B cell (primary cell): ENCODE data around the gene TPI1. TPM values are rescaled to one million over a fixed set of nuclear protein-coding genes. Genes with fewer than 3 reads are reported as not detected.

Source experiments
- ATAC-seq: fragments of 200-7000 bp; cut with Tn5 transposase; one replicate; pipeline ENCODE4 v1.10.0; 2021; ENCODE audit warnings: low read depth, mild to moderate bottlenecking, moderate number of reproducible peaks, moderate library complexity
- CTCF ChIA-PET: fragments of 350-600 bp; sonication (Branson Sonifier 250); formaldehyde crosslinking; loops from one replicate; lab custom pipeline; 2021; ENCODE audit warnings: antibody characterized with exemption, inconsistent platforms; lab: Charles Lee
- POLR2A ChIA-PET: fragments of 350-600 bp; sonication (Branson Sonifier 250); formaldehyde crosslinking; loops from one replicate; lab custom pipeline; 2021; ENCODE audit warnings: antibody characterized with exemption; lab: Charles Lee
- DNase-seq: peaks from one replicate; pipeline ENCODE4 v3.0.0; 2013
- H2AFZ ChIP-seq: 2 replicates; pipeline ENCODE4 v1.6.1; 2012; ENCODE audit warnings: mild to moderate bottlenecking, low read depth, low read length; ENCODE audit not compliant: insufficient read depth, poor library complexity, severe bottlenecking
- H3K27ac ChIP-seq, 2 donors: 1 replicate in 1 of 2; 2 replicates in 1 of 2; pipeline ENCODE4 v1.5.1; 2012 to 2013; ENCODE audit warnings: low read length in 2 of 2, mild to moderate bottlenecking in 2 of 2, moderate library complexity in 1 of 2
- H3K27me3 ChIP-seq, 4 experiments: fragments of 200-600 bp in 1 of 4; sonication (generic) in 1 of 4; replicated peaks in 1 of 4; 1 replicate in 2 of 4; 2 replicates in 2 of 4; pipeline versions ENCODE4 v1.6.1 to v1.7.0; 2013 to 2016; ENCODE audit warnings: low read length in 3 of 4, mild to moderate bottlenecking in 2 of 4, mixed read lengths in 1 of 4, moderate library complexity in 1 of 4; ENCODE audit not compliant: insufficient read depth in 4 of 4, control insufficient read depth in 3 of 4; ENCODE audit errors: control extremely low read depth in 1 of 4
- H3K36me3 ChIP-seq, 2 experiments: replicated peaks in 1 of 2; 1 replicate in 1 of 2; 2 replicates in 1 of 2; pipeline versions ENCODE4 v1.6.1 to v1.7.1; 2013; ENCODE audit warnings: low read length in 1 of 2; ENCODE audit not compliant: insufficient read depth in 2 of 2, control insufficient read depth in 1 of 2; ENCODE audit errors: control extremely low read depth in 1 of 2, extremely low read depth in 1 of 2
- H3K4me1 ChIP-seq, 2 donors: fragments of 200-600 bp in 1 of 2; sonication (generic) in 1 of 2; 1 replicate in 1 of 2; 2 replicates in 1 of 2; pipeline versions ENCODE4 v1.5.1 to v1.6.1; 2013 to 2017; ENCODE audit warnings: low read length in 2 of 2; ENCODE audit not compliant: control insufficient read depth in 2 of 2, insufficient read depth in 2 of 2
- H3K4me2 ChIP-seq: replicated peaks from 2 replicates; pipeline ENCODE3; 2012; ENCODE audit warnings: mild to moderate bottlenecking, low read depth, low read length; ENCODE audit not compliant: poor library complexity, severe bottlenecking
- H3K4me3 ChIP-seq, 5 experiments: fragments of 200-600 bp in 1 of 5; sonication (generic) in 1 of 5; 1 replicate in 3 of 5; 2 replicates in 2 of 5; pipeline versions ENCODE4 v1.5.1 to v1.7.0; 2011 to 2016; ENCODE audit warnings: low read length in 4 of 5, mild to moderate bottlenecking in 4 of 5, low read depth in 2 of 5, control low read depth in 1 of 5, moderate library complexity in 1 of 5; ENCODE audit not compliant: insufficient read depth in 1 of 5; ENCODE audit errors: control extremely low read depth in 1 of 5, extremely low read depth in 1 of 5
- H3K79me2 ChIP-seq: fragments of 200-600 bp; sonication (generic); one replicate; pipeline ENCODE4 v1.6.0; 2016; ENCODE audit warnings: low read length; ENCODE audit not compliant: control insufficient read depth, insufficient read depth
- H3K9ac ChIP-seq: fragments of 200-600 bp; sonication (generic); 2 replicates; pipeline ENCODE4 v1.6.1; 2017; ENCODE audit warnings: mild to moderate bottlenecking, low read length, moderate library complexity
- H3K9me3 ChIP-seq, 3 donors: one replicate each; pipeline versions ENCODE4 v1.6.1 to v1.7.1; 2013; ENCODE audit warnings: low read length in 2 of 3; ENCODE audit not compliant: control insufficient read depth in 2 of 3, insufficient read depth in 1 of 3; ENCODE audit errors: control extremely low read depth in 1 of 3
- H4K20me1 ChIP-seq: 2 replicates; pipeline ENCODE4 v1.6.0; 2012; ENCODE audit warnings: mild to moderate bottlenecking, low read length; ENCODE audit not compliant: insufficient read depth, control insufficient read depth, poor library complexity, severe bottlenecking
- H3K27ac Mint-ChIP-seq: one replicate; pipeline ENCODE4 v1.8.0; 2021; ENCODE audit warnings: mixed read lengths
- H3K27me3 Mint-ChIP-seq: one replicate; pipeline ENCODE4 v1.8.0; 2021; ENCODE audit warnings: mixed read lengths
- H3K4me1 Mint-ChIP-seq: one replicate; pipeline ENCODE4 v1.8.0; 2021; ENCODE audit warnings: mixed read lengths
- H3K4me3 Mint-ChIP-seq: one replicate; pipeline ENCODE4 v1.8.0; 2021; ENCODE audit warnings: mixed read lengths
- H3K9me3 Mint-ChIP-seq: one replicate; pipeline ENCODE4 v1.8.0; 2022; ENCODE audit warnings: mixed read lengths; ENCODE audit not compliant: insufficient read depth
- CTCF ChIP-seq: fragments of 200-600 bp; IDR thresholded peaks from one replicate; pipeline ENCODE4 v1.8.0; 2022; ENCODE audit warnings: antibody characterized with exemption, mild to moderate bottlenecking
- EZH2 ChIP-seq: IDR thresholded peaks from 2 replicates; pipeline ENCODE4 v1.6.1; 2012; ENCODE audit warnings: borderline replicate concordance, low read depth, mild to moderate bottlenecking, moderate library complexity, low read length; ENCODE audit not compliant: insufficient read depth, poor library complexity, severe bottlenecking
- WGBS: methylation state at CpG from one replicate; pipeline ENCODE4 v1.1.5; 2013; ENCODE audit warnings: missing lambda C conversion rate; ENCODE audit not compliant: insufficient coverage; 5-methylcytosine and 5-hydroxymethylcytosine counted together
- intact Hi-C: fragments of 100-400 bp; cut with micrococcal nuclease; formaldehyde crosslinking; loops from one replicate; pipeline ENCODE4 v1.10.0; 2022
- polyA plus RNA-seq: library from polyadenylated mRNA; depleted of rRNA; stranded (reverse); fragments of >200 nt; gene quantifications from 2 replicates; pipeline ENCODE4 v1.2.3, GENCODE V29; 2012
- total RNA-seq, 2 donors: library from RNA; stranded (reverse); fragments of 120-200 nt in 1 of 2; gene quantifications; 1 replicate in 1 of 2; 2 replicates in 1 of 2; pipeline versions ENCODE4 v1.2.3 to v1.2.4, GENCODE V29; 2013 to 2022

Gene TPI1
- total and polyA plus RNA-seq, 2 donors (not counting 1 experiment from before 2014, with no cell fraction given): 181 to 187 TPM

GRCh38 chr12:6883252-6883651 lies 15.9 kb downstream of the TPI1 start:
- Histone ChIP-seq H3K9me3 (no peaks in the 10 kb centered on the region), H2AFZ (no peak overlapping the region), H3K4me1 (no peaks in the 10 kb centered on the region), H3K36me3 (peaks cover 0 to 5% of the 10 kb centered on the region in 2 experiments), H4K20me1 (no peaks in the 10 kb centered on the region), H3K4me2 (no peak overlapping the region), H3K9ac (no peak overlapping the region), H3K79me2 (no peaks in the 10 kb centered on the region), H3K4me3 (no peak overlapping the region), H3K27ac (no peak overlapping the region), H3K27me3 (no peaks in the 10 kb centered on the region)
- DNase-seq: no peak
- Mint-ChIP-seq H3K4me1 (no peaks in the 10 kb centered on the region), H3K27ac (no peak overlapping the region), H3K9me3 (no peaks in the 10 kb centered on the region), H3K27me3 (no peaks in the 10 kb centered on the region), H3K4me3 (no peak overlapping the region)
- intact Hi-C loops: no loop called here
- 96% methylated on average over 4 of the region's 5 CpGs for WGBS
- CTCF ChIA-PET: interaction anchor here (1.2 to 2.2 kb wide), 3 partner anchors 10 to 209 kb away, joined by 4 to 6 read pairs (median 4); partner anchors contain the start of genes C1R and SPSB2
- TF ChIP-seq EZH2 (no peak), CTCF (no peak)
- POLR2A ChIA-PET: no interaction called here
- ATAC-seq: no peak

GRCh38 chr12:6883683-6884082 lies 16.4 kb downstream of the TPI1 start:
- POLR2A ChIA-PET: no interaction called here
- Histone ChIP-seq H3K4me1 (no peaks in the 10 kb centered on the region), H3K4me2 (no peak overlapping the region), H3K36me3 (peaks cover 0 to 5% of the 10 kb centered on the region in 2 experiments), H4K20me1 (no peaks in the 10 kb centered on the region), H3K27ac (no peak overlapping the region), H3K79me2 (no peaks in the 10 kb centered on the region), H2AFZ (no peak overlapping the region), H3K9me3 (no peaks in the 10 kb centered on the region), H3K27me3 (no peaks in the 10 kb centered on the region), H3K4me3 (no peak overlapping the region), H3K9ac (no peak overlapping the region)
- H3K27ac Mint-ChIP-seq: no peak overlapping the region
- no peak for ATAC-seq
- H3K27me3 Mint-ChIP-seq: no peaks in the 10 kb centered on the region
- no peak for DNase-seq
- CTCF ChIA-PET: interaction anchor here (1.6 kb wide), 1 partner anchor 11 kb away, joined by 4 read pairs; the partner anchor contains the start of gene SPSB2
- no peak for TF ChIP-seq CTCF
- no peak for TF ChIP-seq EZH2
- 97% methylated on average over 11 of the region's 11 CpGs for WGBS
- intact Hi-C loops: no loop called here
- no peak overlapping the region for H3K4me3 Mint-ChIP-seq
- no peaks in the 10 kb centered on the region for H3K4me1 Mint-ChIP-seq
- no peaks in the 10 kb centered on the region for H3K9me3 Mint-ChIP-seq
